HFF-Myc (cell line): Measurements from ENCODE around the gene EREG.

Source experiments
- DNase-seq: peaks from one replicate; pipeline ENCODE4 v3.0.0-alpha.2; 2011; ENCODE audit warnings: low read depth; ENCODE audit errors: extremely low read depth
- H3K4me3 ChIP-seq: replicated peaks from 2 replicates; pipeline ENCODE4 v1.5.1; 2011; ENCODE audit warnings: low read depth, mild to moderate bottlenecking, control low read depth, low read length
- TF ChIP-seq, protein P1 (sequence below): IDR thresholded peaks from 2 replicates; pipeline ENCODE4 v1.5.1; 2012; ENCODE audit warnings: mild to moderate bottlenecking, low read depth, low read length, control low read depth; ENCODE audit errors: missing control alignments

Gene EREG

DNA sequence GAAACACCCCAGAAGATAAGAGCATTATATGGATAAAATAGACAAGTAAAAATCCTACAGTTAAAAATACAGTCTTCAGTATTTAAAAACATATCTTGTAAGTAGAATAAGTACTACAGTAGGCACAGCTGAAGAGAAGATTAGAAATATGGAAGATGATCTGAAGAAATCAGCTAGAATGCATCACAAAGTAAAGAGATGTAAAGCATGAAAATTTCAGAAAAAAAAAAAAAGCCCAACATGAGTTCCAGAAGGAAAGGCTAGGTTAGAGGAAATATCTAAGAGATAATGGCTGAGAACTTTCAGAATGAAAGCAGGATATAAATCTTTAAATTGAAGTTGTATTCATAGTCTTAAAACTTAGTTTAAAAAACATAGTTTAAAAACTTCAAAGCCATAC is 35.6 kb upstream of the EREG start:
- TF ChIP-seq, protein P1, sequence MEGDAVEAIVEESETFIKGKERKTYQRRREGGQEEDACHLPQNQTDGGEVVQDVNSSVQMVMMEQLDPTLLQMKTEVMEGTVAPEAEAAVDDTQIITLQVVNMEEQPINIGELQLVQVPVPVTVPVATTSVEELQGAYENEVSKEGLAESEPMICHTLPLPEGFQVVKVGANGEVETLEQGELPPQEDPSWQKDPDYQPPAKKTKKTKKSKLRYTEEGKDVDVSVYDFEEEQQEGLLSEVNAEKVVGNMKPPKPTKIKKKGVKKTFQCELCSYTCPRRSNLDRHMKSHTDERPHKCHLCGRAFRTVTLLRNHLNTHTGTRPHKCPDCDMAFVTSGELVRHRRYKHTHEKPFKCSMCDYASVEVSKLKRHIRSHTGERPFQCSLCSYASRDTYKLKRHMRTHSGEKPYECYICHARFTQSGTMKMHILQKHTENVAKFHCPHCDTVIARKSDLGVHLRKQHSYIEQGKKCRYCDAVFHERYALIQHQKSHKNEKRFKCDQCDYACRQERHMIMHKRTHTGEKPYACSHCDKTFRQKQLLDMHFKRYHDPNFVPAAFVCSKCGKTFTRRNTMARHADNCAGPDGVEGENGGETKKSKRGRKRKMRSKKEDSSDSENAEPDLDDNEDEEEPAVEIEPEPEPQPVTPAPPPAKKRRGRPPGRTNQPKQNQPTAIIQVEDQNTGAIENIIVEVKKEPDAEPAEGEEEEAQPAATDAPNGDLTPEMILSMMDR = no peak
- no peak overlapping the region for H3K4me3 ChIP-seq
- no peak for DNase-seq

DNA sequence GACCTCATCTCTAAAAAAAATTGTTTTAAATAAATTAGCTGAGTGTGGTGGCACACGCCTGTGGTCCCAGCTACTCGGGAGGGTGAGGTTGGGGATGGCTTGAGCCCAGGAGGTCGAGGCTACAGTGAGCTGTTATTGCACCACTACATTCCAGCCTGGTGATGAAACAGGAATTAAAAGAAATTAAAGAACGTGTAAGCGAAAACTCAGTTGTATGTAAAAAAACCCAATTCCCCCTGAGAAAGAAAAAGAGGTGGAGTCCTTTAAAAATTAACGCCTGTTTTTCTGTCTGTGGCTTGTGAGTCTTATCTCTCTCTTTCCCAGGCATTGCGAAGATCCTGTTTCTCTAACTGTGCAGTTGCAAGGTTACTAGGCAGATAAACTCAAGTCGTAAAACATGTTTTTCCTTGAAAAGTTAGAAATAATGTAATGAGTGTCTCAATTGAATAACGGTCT is 34.6 kb upstream of the EREG start:
- no peak for DNase-seq
- H3K4me3 ChIP-seq = no peak overlapping the region
- TF ChIP-seq, protein P1 = no peak

- TF ChIP-seq, protein P1 = no peak
- DNase-seq = no peak
- H3K4me3 ChIP-seq = no peak overlapping the region
These were observed 33.7 kb upstream of the EREG start for GRCh38 chr4:74331252-74331651.

- TF ChIP-seq, protein P1 = no peak
- H3K4me3 ChIP-seq = no peak overlapping the region
- DNase-seq = no peak
These were observed 33.0 kb upstream of the EREG start for GRCh38 chr4:74331944-74332343.

GRCh38 chr4:74334636-74335035 is 30.3 kb upstream of the EREG start:
- no peak overlapping the region for H3K4me3 ChIP-seq
- TF ChIP-seq, protein P1 = no peak

DNA sequence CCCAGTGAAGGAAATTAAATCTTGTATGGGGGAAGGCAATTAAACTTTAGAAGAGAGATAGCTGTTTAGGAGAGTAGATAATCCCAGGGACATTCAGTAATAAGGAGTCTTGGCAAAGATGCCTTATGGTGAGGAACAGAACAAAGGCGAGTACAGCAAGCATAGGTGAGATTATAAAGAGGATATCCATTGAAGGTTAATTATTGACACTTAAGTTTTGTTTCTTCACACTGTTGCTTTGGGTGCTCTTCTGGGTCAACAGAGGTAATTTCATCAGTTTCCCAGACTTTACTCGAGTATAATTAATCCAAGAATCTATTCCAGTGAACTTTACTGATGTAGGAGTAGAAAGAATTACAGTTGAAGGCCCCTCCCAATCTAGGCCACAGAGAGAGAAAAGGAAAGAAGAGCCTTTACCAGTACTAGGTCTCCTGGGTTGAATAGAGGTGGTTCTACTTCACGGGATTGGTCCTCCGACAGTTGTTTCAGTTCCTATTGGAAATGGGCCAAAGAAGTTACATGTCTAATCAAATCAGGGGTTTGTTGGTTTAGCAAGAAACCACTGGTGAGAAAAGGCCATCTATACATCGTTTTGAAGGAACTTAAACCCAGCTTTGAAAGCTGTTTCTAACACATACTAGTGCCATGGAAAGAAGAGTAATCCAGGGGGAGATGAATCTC is 29.5 kb upstream of the EREG start:
- H3K4me3 ChIP-seq = no peak overlapping the region
- TF ChIP-seq, protein P1 = no peak
- DNase-seq = no peak

More at GRCh38 chr4:74334636-74335035, 30.3 kb upstream of the EREG start:
- no peak for DNase-seq

GRCh38 chr4:74338792-74339333 is 26.1 kb upstream of the EREG start:
- TF ChIP-seq, protein P1 = no peak
- no peak for DNase-seq
- no peak overlapping the region for H3K4me3 ChIP-seq
